HG03066 (cell line): ENCODE results near the gene ATPAF2.

Experiments used
- ATAC-seq: cut with Tn5 transposase; IDR thresholded peaks from one replicate; pipeline ENCODE4 v1.9.1; 2021; ENCODE audit warnings: low read depth; ENCODE audit not compliant: unreplicated experiment

ATPAF2 gene

DNA sequence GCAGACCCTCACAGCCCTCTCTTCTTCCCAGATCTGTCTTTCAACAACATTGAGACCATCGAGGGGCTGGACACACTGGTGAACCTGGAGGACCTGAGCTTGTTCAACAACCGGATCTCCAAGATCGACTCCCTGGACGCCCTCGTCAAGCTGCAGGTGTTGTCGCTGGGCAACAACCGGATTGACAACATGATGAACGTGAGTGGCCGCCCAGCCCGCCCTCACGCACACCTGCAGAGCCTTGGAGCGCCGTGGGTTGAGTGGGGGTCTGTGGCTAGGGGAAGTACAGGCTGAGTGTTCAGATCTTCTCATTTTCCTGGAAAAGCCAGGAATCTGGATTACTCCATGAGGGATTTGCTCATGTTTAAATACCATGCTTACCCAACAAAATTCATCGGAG lies 51.1 kb downstream of the ATPAF2 start:
- ATAC-seq: no peak

DNA sequence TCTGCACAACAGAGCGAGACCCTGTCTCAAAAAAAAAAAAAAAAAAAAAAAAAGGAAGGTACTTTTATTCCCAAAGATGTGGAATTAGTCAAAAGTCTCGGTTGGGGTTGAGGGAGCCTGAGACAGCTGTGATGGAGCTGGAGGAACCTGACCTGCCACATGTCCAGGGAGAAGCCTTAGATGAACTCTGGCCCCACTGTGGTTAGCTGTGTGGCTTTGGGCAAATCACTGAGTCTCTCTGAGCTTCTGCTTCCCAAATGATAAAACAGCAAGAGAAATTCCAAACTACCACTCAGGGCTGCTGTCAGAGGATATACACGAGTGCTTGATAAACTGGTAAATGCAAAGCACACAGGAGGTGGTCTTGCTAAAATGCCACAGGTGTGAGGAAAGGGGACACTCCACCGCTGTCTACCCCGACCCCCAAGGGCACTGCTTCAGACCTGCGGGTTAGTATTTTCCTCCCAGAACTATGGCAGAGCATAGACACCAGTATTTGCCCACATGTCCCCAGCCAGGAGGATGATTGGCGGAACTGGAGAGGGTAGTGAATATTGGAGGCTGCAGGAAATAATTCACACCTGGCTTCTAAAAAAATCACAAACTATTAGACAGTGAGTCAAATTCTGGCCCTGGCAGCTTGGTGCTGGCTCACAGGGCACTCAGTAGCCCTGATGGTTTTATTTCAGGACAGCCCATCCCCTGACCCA lies 51.6 kb downstream of the ATPAF2 start:
- ATAC-seq: no peak

DNA sequence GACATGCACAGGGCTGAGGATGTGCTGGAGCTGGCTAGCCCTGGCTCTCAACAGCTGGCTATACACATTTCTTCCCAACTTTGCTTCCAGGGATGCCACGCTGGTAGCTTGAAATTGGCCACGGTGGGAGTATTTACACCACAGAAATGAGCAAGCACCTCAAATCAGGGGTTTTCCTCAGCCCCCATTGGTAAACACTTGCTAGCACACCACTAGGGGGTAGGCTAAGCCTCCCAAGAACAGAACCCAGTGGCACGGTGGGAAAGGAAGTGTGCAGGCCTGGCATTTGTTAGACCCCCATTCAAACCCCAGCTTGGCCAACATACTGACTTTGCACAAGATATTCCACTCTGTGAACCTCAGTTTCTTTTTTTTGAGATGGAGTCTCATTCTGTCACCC lies 53.4 kb downstream of the ATPAF2 start:
- no peak for ATAC-seq

DNA sequence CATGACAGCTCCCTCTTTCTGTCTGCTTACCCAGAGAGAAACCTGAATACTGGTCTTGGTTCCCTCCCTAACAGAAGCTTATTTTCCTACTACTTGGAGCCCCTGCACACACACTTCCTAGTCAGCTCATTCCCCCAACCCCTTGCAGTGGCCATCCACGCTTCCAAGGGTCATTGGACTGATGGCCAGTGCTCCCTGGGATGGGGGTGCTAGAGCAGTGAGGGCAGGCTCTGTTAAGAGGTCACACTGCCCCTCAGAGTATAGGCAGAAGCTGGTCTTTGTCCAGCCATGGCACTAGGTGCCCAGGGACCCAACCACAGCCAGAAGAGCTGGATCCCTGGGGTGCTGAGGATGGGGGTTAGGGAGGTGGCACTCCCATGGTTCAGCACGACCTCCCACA lies 53.8 kb downstream of the ATPAF2 start:
- ATAC-seq: no peak

DNA sequence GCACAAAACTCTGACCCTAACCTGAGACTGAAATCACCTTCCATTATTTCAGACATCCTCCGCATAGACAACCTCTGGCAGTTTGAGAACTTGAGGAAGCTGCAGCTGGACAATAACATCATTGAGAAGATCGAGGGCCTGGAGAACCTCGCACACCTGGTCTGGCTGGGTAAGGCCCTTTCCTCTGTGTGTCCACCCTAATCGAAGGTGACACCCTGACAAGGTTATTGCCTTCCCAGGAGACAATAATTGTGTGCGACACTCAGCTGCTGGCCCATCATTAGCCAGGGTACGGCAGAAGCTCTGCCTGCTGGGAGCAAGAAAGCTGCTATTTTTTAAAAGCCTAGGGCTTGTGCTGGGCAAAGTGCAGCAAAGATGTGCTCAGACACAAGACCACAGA lies 55.2 kb downstream of the ATPAF2 start:
- ATAC-seq: no peak

DNA sequence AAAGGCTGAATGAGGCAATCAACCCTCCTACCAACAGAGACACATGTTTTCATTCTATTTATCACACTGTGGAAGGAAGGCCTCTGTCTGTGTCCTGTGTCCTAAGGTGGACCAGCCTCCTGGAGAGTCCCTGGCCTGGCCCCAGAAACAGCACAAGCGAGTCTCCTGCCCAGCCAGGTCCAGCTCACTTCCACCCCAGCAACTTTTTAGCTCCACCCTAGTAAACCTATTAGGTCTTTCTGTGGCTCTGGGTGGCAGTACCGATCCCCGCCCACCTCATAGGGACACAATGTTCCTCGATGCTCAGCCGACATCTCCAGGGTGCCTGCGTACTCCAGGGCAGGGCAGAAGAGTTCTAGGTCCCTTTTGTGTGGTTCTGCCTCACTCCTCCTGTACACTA lies 55.6 kb downstream of the ATPAF2 start:
- ATAC-seq: no peak

DNA sequence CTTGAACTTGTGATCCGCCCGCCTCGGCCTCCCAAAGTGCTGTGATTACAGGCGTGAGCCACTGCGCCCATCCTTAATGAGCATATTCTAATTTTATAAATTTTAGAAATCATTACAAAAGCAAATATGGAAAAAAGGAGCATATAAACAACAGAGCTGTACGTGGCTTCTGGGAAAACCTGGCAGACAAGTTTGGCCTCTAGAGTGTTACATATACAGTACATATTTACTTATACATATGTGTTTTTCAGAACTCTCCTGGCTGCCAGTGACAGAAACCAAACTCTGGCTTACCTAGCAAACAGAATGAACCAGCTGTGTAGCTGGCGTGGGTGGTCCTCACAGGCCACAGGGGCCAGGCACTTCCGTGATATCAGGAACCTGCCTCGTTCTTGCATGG lies 56.2 kb downstream of the ATPAF2 start:
- ATAC-seq: no peak

DNA sequence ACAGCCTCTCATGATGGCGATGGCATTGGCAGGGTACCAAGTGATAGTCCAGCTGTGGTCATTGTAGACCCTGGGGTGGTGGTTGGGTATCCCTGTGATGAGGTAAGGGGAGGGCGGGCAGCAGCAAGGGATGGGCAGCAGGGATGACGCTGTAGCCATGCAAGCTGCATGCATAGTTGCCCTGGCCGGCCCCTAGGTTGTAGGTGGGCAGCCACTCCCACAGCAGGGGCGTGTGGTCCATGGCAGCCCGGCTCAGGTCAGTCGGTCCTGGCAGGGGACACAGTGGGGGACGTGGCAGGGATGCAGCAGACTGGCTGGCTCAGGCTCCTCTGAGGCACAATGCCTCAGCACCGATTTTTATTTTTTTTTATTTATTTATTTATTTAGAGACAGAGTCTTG lies 57.6 kb downstream of the ATPAF2 start:
- ATAC-seq: no peak

DNA sequence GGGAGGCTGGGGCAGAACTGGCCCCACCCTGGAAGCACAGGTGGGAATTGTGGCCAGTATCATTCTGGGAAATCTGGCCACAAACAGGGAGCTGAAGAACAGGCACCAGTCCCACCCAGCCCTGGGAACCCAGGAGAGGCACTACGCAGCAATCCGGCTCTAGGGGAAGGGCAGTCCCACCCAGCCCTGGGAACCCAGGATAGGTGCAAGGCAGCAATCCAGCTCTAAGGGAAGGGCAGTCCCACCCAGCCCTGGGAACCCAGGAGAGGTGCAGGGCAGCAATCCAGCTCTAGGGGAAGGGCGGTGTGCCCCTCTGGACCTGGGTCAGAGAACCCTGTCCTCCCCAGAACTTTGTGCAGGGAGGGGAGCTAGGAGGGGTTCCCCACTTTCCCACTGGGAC lies 59.2 kb downstream of the ATPAF2 start:
- ATAC-seq: no peak

DNA sequence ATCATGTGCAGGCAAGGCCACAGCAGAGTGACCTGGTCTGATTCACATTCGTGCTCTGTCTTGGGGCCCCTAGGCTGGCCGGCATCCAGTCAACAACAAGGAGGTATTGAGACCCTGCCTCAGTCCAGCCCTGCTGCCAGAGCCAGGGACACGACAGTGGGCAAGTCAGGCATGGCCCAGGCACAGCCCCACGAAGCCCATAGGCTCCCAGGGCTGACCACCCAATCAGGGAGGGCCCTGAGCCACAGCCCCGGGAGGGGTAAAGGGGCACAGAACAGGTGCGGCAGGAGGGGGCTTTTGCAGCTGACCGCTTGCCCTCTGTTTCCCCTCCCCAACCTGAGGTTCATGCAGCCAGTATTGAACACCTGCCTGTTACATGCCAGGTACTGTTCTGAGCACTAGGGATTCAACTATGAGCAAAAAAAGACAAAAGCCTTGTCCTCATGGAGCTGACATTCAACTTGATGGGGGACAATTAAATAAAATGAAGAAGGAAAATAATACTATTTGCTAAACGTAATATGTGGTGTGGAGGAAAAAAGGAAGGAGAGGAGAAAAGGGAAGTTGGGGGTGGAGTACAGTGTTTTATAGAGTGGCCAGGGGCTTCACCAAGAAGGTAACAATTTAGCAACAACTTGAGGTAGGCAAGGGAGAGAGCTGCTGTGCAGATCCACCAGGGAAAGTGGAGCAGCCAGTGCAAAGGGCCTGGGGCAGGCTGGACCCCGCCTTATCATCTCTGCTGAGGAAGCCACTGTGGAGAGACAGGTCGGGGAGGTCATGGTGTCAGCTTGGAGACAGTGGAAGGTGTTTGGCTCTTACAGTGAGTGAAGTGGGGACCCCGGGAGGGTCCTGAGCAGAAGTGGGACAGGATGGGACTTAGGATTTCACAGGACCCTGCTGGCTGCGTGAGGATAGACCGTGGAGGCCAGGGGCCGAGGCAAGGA lies 60.2 kb downstream of the ATPAF2 start:
- no peak for ATAC-seq

DNA sequence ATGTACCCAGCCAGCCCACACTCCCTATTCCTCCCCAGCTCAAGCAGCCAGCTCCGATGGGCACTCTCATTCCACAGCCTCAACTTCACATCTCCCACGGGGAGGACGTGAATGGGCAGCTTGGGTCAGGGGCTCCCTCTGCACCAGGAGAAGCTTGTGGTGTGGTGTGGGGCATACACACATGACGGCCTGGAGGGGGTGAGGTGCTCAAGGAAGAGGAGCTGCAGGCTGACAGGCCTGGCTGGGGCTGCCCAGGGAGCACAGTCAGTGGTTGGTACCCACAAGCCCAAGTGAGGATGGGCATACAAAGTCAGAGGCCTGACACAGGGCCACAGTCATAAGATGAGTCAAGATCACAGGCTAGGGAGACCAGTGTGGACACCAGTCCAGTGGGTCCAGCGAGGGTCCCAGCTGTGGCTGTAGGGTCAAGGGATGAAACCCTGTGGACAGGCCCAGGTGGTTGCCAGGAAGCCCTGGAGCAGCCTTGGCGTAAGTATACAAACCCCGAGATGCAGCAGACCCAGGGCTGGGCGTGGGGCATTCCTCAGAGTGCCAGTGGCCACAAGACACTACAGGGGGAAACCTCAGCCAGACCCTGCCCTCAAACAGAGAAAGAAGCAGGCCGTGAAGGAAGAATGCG lies 61.9 kb downstream of the ATPAF2 start:
- no peak for ATAC-seq

DNA sequence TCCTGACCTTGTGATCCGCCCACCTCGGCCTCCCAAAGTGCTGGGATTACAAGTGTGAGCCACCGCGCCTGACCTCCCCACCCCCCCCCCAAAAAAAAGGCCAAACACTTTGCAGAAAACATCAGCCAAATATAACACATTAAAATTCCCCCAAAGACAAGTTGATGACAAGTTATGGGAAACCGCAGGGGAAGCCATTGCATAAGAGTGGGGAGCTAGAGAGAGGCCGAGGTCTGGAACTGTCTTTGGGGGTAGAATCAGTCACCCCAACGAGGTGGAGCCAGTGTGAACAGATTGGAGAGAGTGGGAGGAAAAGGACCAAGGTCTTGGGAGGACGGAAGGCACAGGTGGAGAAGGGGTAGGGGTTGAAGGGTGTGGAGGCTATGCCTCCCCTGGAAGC lies 63.5 kb downstream of the ATPAF2 start:
- no peak for ATAC-seq

DNA sequence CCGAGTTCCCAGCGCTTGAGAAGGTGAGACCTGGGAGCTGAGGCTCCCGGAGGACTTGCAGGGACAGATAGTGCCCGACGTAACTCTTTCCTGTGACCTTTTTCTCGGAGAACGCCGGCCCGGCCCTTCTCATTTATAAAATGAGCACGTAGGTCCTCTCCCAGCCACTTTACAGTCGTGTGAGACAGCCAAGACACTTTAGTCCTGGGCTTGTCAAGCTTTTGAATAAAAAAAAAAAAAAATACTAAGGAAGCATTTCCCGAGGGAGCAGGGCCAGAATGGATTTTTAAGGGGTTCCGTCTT lies 66.1 kb downstream of the ATPAF2 start:
- ATAC-seq: no peak

DNA sequence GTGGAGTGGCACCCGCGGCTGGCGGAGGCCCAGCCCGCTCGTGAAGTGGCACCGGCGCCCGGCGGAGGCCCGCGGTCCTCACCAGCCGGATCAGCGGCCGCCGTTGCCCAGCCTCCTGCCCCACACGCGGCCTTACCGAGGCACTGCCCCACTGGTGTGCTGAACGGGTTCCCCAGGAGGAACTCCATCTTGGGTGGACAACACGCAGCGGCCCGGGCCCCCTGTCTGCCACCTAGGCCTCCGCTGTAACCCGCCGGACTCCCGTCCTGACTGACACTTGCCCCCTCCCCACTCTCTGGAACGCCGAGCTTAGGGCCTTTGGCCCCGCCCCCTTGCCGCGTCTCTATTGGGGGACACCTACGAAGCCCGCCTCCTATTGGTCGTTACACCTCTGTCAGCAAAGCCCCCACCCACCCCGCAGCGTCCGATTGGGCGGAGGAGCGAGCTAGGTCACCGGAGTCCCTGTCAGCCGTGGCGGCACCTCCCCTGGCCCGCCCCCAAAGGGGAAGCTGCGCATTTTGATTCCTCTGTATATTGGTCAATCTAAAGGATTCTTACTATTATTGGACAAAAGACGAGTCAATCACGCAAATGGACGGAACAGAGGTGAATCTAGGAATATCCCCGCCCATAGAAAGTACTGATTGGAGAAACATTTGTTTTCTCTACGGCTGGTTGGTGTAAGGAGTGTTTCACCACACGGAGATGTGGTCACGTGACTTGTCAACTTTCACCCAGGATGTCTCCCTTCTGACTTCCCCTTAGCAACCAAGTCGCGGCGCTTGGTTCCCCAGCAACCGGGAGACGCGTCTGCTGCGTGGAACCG lies 66.6 kb downstream of the ATPAF2 start, which contains the start of the genes DRC3 and TOM1L2:
Gene DRC3, plus strand, starts transcription at position 737 of the 826 bp plus-strand sequence. CDS start 4,737 bp downstream, outside the sequence.
Gene TOM1L2, minus strand, starts transcription at position 275 of the 826 bp plus-strand sequence. Its CDS starts 87 bp downstream, at position 188.
- peak; percentile 91 for ATAC-seq

DNA sequence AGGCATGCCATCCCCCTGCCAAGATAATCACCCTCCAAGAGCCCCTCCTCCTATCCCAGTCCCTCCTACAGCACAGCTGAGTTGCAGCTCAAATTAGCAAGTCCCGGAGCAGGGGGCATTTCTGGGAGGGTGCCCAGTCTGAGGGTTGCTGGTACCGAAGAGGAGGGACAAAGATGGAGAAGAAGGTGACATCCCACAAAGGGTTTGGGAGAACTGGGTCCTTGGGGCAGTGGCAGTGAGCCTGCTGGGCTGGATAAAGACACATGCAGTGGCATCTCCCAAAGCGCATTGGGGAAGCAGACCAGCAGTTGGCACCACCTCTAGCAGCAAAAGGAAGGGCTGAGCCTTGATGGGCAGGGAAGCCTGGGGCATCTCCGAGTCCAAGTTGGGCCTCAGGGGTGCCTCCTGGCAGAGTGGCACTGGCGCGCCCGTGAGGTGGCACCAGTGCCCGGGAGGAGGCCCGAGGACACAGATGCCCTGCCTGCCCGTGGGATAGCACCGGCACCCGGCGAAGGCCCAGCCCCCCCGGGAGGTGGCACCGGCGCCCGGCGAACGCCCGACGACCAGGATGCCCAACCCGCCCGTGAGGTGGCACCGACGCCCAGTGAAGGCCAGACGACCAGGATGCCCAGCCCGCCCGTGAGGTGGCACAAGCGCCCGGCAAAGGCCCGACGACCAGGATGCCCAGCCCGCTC lies 67.4 kb downstream of the ATPAF2 start:
- no peak for ATAC-seq

DNA sequence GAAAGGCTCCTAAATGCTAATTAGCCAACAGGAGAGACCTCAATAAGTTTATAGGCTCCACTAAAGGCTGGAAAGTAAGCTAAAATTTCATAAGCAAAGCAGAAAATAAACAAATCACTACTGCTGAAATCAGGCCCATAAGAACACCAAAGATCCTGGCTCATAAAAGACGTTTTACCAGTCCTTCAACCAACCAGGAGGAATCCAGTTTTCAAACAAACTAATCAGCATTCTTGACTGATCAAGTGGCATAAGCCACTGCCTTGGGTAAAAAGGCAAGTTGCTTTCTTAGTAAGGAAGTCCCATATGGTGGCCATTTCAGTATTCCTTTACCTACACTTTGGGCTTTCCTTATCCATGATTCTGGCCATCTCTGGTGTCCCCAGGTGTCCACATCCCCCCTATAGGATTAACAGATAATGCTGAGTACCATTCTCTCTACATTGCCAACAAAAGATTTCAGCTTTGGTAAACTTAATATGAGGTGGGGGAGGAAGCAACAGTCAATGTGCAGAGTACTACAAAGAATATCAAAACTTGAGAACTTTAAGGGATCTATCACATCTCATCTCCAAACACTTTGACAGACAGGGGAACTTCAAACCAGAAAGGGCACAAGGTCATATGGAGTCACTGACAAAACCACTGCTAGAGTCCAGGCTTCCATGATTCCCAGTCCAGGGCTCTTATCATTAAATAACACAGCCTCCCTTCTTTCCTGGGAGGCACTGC lies 68.1 kb downstream of the ATPAF2 start:
- no peak for ATAC-seq
